GM23248 (cell line): ENCODE results near the gene WASHC3.
"Not testable (repeated sequence)": the region's sequence is repeated elsewhere in the genome, so short reads cannot be mapped to it uniquely, and the experiment has no call there.

Experiments used
- EZH2 ChIP-seq: fragments of 200-600 bp; sonication (generic); IDR thresholded peaks from 2 replicates; pipeline ENCODE4 v1.6.1; 2018; ENCODE audit warnings: antibody characterized with exemption, mild to moderate bottlenecking; ENCODE audit not compliant: insufficient read depth, poor library complexity, severe bottlenecking
- EZH2phosphoT487 ChIP-seq: fragments of 200-600 bp; sonication (generic); IDR thresholded peaks from 2 replicates; pipeline ENCODE4 v1.6.1; 2018; ENCODE audit warnings: antibody characterized with exemption, moderate library complexity, mild to moderate bottlenecking, low read depth; ENCODE audit not compliant: insufficient read depth

GRCh38 chr12:102072092-102072491 lies 10.3 kb upstream of the WASHC3 start:
- not testable (repeated sequence) for TF ChIP-seq EZH2, EZH2phosphoT487
